NCI-H1092 treated with DMSO at 0.1 percent for 48 hours (cell line): ENCODE measurements around the gene BLVRB.
A peak's percentile ranks its signal among the peaks of the same experiment; 100 is the strongest.
"Not testable (repeated sequence)": the region's sequence is repeated elsewhere in the genome, so short reads cannot be mapped to it uniquely, and the experiment has no call there.

Experiments used
- DNase-seq: peaks from one replicate; lab custom pipeline; 2025; lab: John Stamatoyannopoulos, UW

Gene BLVRB

GRCh38 chr19:40465557-40466218 is at the start of gene BLVRB:
Gene BLVRB, minus strand, starts transcription at chr19:40465745. Its CDS starts 57 bp downstream, at chr19:40465688.
- peak; percentile 82 for DNase-seq

- no peak for DNase-seq
These were observed 48.3 kb upstream of the BLVRB start for GRCh38 chr19:40513741-40514315.

GRCh38 chr19:40513345-40513678 is 47.8 kb upstream of the BLVRB start:
- DNase-seq = no peak

DNA sequence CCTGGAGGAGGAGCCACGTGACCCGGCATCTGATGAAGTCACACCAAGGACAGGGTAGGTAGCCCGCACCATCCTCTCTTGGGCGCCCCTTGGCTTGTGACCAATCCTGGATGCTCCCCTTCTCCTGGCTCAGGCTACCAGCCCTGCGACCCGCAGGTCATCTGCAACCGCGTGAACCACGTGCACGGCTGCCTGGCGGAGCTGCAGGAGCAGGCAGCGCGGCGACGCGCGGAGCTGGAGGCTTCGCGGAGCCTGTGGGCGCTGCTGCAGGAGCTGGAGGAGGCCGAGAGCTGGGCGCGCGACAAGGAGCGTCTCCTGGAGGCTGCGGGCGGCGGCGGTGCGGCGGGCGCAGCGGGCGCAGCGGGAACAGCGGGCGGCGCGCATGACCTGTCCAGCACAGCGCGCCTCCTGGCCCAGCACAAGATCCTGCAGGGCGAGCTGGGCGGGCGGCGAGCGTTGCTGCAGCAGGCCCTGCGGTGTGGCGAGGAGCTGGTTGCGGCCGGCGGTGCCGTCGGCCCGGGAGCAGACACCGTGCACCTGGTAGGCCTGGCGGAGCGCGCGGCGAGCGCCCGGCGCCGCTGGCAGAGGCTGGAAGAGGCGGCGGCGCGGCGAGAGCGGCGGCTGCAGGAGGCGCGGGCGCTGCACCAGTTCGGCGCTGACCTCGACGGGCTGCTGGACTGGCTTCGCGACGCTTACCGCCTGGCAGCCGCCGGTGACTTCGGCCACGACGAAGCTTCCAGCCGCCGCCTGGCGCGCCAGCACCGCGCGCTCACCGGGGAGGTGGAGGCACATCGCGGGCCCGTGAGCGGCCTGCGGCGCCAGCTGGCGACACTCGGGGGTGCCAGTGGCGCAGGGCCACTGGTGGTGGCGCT is 47.2 kb upstream of the BLVRB start:
- peak; percentile 2 for DNase-seq

- no peak for DNase-seq
These were observed 46.5 kb upstream of the BLVRB start for GRCh38 chr19:40512110-40512472.

DNA sequence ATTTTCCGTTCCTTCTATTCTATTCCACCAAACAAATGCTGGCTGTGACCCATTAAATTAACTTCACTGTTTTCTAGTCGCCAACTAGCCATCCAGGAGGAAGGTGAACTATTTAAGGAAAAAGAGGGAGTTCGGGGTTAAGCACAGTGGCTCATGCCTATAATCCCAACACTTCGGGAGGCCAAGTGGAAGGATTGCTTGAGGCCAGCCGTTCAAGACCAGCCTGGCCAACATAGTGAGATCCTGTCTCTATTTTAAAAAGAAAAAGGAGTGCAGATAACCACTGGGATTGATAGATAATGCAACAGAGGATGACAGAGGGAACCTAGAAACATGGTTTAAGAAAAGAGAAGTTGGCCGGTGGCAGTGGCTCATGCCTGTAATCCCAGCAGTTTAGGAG is 45.9 kb upstream of the BLVRB start:
- DNase-seq = no peak

DNA sequence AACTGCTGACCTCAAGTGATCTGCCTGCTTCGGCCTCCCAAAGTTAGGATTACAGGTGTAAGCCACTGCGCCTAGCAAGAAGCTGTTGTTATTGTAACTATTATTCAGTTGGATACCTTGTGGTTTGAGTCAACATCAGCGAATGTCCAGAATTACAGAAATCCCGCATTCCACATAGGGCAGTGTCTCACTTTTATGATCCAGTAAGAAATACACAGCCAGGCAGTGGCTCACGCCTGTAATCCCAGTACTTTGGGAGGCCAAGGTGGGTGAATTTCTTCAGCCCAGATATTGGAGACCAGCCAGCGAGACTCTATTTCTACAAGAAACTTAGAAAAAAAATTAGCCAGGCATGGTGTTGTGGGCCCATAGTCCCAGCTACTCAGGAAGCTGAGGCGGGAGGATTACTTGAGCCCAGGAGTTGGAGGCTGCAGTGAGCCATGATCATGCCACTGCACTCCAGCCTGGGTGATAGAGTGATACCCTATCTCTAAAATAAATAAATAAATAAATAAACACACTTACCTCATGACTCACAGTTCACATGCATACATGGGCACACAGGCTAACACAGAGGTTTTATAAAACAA is 45.1 kb upstream of the BLVRB start:
- DNase-seq = no peak

DNA sequence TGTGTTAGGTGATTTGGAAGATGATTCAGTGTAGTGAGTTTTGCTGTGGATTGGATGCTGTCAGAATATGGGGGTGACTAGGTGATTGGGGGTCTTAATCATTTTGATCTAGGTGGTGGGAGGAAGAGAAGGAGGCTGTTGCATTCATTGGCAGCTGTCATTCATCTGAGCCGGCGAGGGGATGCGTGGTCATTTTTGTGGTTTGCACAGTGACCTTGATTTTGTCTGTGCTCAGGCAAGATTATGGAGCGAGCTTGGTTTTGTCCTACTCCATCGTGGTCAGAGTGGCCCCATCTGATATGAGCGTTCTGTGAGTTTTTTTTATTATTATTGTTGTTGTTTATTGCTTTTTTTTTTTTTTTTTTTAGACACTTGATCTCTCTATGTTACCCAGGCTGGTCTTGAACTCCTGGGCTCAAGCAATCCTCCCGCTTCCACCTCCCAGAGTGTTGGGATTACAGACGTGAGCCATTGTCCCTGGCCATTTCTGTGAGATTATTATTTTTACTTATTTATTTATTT is 43.3 kb upstream of the BLVRB start:
- no peak for DNase-seq

GRCh38 chr19:40507892-40508291 is 42.3 kb upstream of the BLVRB start:
- no peak for DNase-seq

DNA sequence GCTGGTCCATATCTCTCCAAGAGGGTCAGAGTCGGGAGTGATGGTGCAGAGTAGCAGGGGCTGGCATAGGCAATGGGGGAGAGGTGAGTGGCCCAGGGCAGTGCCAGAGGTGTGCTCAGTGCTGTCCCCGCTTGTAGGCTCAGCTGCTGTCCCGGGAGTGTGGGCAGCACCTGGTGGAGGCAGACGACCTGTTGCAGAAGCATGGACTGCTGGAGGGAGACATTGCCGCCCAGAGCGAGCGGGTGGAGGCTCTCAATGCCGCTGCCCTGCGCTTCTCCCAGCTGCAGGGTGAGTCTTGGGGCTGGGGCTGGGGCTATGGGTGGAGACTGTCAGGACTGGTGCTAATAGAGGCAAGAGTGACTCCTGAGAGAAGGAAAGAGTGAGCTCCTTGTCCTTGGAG is 40.6 kb upstream of the BLVRB start:
- no peak for DNase-seq

DNA sequence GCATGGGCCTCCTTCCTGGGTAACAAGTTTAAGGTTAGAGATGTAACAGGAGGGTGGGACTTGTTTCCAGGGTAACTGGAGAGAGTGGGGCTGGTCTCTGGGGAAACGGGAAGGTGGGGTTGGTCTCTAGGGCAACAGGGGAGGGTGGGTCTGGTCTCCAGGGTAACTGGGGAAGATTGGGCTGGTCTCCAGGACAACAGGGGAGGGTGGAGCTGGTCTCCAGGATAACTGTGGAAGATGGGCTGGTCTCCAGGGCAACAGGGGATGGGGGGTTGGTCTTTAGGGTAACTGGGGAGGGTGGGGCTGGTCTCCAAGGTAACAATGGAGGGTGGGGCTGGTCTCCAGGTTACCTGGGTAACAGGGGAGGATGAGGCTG is 37.8 kb upstream of the BLVRB start:
- no peak for DNase-seq

- no peak for DNase-seq
These were observed 37.2 kb upstream of the BLVRB start for GRCh38 chr19:40502647-40503319.

- no peak for DNase-seq
These were observed 36.5 kb upstream of the BLVRB start for GRCh38 chr19:40502081-40502480.

- DNase-seq = no peak
These were observed 36.1 kb upstream of the BLVRB start for GRCh38 chr19:40501599-40501998.

DNA sequence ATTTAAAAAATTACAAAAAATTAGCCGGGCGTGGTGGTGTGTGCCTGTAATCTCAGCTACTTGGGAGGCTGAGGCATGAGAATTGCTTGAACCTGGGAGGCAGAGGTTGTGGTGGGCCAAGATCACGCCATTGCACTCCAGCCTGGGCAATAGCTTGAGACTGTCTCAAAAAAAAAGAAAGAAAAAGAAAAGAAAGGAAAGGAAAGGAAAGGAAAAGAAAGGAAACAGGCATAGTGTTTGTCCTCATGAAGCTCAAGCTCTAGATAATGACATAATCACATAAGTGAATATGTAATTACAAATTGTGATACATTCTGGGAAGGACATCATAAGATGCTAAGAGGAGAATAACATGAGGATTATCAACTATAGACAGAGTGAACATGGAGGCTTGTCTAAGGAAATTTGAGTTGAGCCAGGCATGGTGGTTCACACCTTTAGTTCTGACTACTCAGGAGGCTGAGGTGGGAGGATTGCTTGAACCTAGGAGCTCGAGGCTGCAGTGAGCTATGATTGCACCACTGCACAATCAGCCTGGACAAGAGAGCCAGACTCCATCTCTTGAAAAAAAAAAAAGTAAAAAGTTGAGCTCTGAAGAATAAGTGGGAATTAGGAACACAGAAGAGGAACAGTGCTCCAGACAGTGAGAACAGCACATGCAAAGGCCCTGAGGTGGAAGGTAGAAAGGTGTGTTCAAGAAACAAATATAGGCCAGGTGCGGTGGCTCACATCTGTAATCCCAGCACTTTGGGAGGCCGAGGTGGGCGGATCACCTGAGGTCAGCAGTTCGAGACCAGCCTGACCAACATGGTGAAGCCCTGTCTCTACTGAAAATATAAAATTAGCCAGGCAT is 35.4 kb upstream of the BLVRB start:
- not testable (repeated sequence) for DNase-seq

- DNase-seq = no peak
These were observed 33.8 kb upstream of the BLVRB start for GRCh38 chr19:40499320-40499719.

DNA sequence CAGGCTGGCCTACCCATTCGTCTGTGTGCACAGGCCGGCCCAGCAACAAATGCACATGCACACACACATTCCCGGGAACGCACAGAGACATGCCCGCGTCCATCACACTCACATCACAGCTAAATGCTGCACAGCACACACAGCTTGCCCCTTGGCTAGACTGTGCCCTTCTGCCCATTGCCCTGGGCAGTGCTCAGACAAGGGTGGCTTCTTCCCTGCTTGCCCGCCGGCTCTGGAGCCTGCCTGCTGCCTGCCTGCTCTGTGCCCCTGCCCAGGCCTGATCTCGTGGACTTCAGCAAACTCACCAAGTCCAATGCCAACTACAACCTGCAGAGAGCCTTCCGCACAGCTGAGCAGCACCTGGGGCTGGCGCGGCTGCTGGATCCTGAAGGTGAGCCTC is 31.7 kb upstream of the BLVRB start:
- no peak for DNase-seq

GRCh38 chr19:40494191-40494838 is 28.8 kb upstream of the BLVRB start:
- no peak for DNase-seq

GRCh38 chr19:40493778-40494177 is 28.2 kb upstream of the BLVRB start:
- DNase-seq = no peak

DNA sequence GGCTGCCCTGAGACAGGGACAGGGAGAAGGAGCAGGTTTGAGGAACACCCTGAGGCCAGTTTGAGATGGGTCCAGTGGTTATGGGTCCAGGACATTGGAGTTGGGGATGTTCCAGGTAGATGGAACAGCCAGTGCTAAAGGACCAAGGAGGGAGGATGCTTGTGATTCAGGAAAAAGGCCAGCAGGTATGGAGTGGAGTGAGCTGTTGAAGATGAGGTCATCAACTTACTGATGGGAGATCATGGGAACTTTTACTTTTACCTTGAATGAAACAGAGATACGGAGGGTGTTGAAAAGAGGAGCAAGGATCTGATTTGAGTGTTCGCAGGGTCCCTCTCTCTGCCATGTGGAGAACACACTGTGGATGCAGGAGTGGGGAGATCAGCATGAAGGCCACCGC is 26.7 kb upstream of the BLVRB start:
- DNase-seq = no peak

DNA sequence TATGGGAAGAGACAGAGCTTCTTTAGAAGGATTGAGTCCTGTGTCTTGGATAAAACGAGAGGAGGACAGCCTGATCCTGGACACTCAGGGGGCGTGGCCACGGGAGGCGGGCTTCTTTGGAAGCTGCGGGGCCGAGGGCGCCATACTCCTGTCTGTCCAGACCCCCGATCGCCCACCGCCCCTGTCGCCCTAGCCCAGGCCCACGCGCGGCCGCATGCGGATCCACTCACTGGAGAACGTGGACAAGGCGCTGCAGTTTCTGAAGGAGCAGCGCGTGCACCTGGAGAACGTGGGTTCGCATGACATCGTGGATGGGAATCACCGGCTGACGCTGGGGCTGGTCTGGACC is 24.3 kb upstream of the BLVRB start:
- DNase-seq = no peak
